ENCODE data around the gene VAMP2.

- TF ChIP-seq CTCF (IDR thresholded peaks at IDR 0.05), result no peak
- no peak for TF ChIP-seq ZFX (IDR thresholded peaks at IDR 0.05; ENCODE audit: borderline replicate concordance)
Observed at GRCh38 chr17:8152112-8152775, 10.5 kb downstream of the VAMP2 start, which contains the start of gene PER1.

Data from 22Rv1 (cell line).